Mucosa of descending colon (tissue), 3 donors: ENCODE data around the gene ABCC9. TPM values are rescaled to one million over a fixed set of nuclear protein-coding genes. Genes with fewer than 3 reads are reported as not detected.

Experiments
- ATAC-seq: fragments of 200-7000 bp; cut with Tn5 transposase; one replicate; pipeline ENCODE4 v1.9.1; 2020; ENCODE audit warnings: mild to moderate bottlenecking, moderate library complexity
- DNase-seq, 3 donors: peaks; one replicate each; pipeline ENCODE4 v3.0.0-alpha.2; 2020
- H3K36me3 ChIP-seq: fragments of 200-600 bp; one replicate; pipeline ENCODE4 v1.8.0; 2021; ENCODE audit warnings: low read depth, mild to moderate bottlenecking
- H3K4me1 ChIP-seq: fragments of 200-600 bp; one replicate; pipeline ENCODE4 v1.8.0; 2021; ENCODE audit warnings: low read depth, mild to moderate bottlenecking
- H3K4me3 ChIP-seq: fragments of 200-600 bp; one replicate; pipeline ENCODE4 v1.8.0; 2021; ENCODE audit warnings: mild to moderate bottlenecking
- H3K9me3 ChIP-seq: fragments of 200-600 bp; one replicate; pipeline ENCODE4 v1.8.0; 2021; ENCODE audit warnings: mild to moderate bottlenecking
- intact Hi-C, 2 donors: fragments of 100-400 bp; cut with DNase I in 1 of 2; cut with micrococcal nuclease in 1 of 2; formaldehyde crosslinking; loops; one replicate each; pipeline versions ENCODE4 v1.11.0 to v1.11.1; 2022; cut with DNase I, micrococcal nuclease
- total RNA-seq, 3 donors: library from RNA; stranded (reverse); fragmentation: NEBNext Ultra II Directional in 2 of 3; extraction: Animal tissue kit (Norgen Biotek cat#: 25700) in 2 of 3; gene quantifications; one replicate each; pipeline versions ENCODE4 v1.2.1 to v1.2.4, GENCODE V29; 2021 to 2023
- TF ChIP-seq, protein P1 (sequence below): fragments of 200-600 bp; IDR thresholded peaks from one replicate; pipeline ENCODE4 v1.8.0; 2022; ENCODE audit warnings: antibody characterized with exemption, mild to moderate bottlenecking
- donor health status: DM: no; HTN: no; CAD: no; lungs with moderate emphysema.
- donor health status: DM: no; HTN: no; CAD: no.
- donor health status: DM: no; HTN: yes; CAD: no.

ABCC9 gene
- total RNA-seq, 3 donors from 2014 or later, result 0.67 to 60.6 (median 7.3) TPM

DNA sequence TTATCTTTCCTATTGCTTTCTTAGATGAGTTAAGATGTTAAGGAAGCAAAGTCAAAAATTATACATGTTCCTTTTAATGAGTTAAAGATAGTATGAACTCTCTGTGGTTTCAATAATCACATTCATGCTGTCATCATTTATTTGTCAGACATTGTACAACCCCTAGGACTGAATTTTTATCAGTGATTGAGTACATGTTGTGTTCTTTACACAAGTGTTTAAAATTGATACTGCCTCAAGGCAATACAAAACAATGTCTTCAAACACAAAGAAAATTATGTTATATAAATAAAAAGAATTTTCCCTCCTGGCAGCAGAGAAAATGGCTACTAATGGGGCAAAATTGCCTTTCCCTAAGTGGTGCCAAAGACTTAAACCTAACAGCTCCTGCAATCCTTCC lies 132.1 kb downstream of the ABCC9 start:
- Histone ChIP-seq H3K9me3 (no peaks in the 10 kb centered on the region), H3K4me1 (no peaks in the 10 kb centered on the region), H3K36me3 (no peaks in the 10 kb centered on the region), H3K4me3 (no peak overlapping the region)
- ATAC-seq (no peak), DNase-seq (no peak)
- TF ChIP-seq, protein P1, sequence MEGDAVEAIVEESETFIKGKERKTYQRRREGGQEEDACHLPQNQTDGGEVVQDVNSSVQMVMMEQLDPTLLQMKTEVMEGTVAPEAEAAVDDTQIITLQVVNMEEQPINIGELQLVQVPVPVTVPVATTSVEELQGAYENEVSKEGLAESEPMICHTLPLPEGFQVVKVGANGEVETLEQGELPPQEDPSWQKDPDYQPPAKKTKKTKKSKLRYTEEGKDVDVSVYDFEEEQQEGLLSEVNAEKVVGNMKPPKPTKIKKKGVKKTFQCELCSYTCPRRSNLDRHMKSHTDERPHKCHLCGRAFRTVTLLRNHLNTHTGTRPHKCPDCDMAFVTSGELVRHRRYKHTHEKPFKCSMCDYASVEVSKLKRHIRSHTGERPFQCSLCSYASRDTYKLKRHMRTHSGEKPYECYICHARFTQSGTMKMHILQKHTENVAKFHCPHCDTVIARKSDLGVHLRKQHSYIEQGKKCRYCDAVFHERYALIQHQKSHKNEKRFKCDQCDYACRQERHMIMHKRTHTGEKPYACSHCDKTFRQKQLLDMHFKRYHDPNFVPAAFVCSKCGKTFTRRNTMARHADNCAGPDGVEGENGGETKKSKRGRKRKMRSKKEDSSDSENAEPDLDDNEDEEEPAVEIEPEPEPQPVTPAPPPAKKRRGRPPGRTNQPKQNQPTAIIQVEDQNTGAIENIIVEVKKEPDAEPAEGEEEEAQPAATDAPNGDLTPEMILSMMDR, result no peak
- intact Hi-C loops, result no loop called here

DNA sequence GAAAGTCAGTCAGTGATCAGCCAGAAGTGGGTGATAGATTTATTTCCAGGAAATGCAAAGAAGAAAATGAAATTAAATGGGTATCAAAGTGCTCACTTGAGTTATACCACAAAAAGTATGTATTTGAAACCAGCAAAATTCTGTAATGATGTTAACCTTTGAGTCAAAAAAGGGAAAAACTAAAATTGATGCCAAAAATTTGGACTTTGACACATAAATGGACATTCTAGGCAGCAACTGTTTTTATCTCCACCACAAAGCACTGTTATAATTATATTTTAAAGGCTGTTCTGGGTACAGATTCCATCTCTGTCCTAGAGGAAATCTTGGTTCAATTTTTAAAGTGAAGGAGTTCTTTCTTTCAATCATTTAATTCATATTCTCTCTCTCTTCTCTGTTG lies 135.0 kb downstream of the ABCC9 start:
- no peak for DNase-seq
- ATAC-seq, result no peak
- Histone ChIP-seq H3K9me3 (no peaks in the 10 kb centered on the region), H3K4me3 (no peak overlapping the region), H3K4me1 (no peaks in the 10 kb centered on the region), H3K36me3 (no peaks in the 10 kb centered on the region)
- intact Hi-C loops, result no loop called here
- TF ChIP-seq, protein P1, result no peak

DNA sequence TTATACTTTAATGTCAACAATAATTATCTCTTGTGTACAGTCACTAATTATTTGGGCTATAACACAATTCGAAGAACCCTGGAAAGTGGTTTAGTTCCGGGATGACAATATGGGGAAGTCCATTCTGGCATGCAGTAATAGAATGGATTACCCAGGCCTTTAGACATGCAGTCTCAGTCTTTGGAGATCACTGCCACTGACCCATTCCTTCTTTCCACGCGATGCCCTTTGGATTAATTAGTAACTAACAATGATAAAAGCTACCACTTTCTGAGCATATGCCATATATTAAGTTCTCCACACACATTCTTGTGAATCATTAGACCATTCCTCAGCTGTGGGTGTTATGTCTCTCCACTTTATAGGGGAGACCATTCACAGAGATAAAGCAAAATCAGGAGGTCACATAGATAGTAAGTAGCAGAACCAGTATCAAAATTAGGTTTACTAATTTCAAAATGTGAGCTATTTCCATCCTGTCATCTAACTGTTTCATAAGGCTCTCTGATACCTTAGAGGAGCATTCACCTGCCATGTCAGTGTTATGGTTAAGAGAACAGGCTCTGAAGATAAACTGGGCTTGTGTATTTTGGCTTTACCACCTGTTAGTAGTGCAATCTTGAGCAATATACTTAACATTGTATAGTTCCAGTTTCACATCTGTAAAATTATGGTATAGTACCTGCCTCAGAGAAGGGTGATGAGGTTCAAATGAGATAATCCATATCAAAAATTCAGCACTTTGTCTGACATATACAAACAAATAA lies 139.5 kb downstream of the ABCC9 start:
- no peaks in the 10 kb centered on the region for H3K9me3 ChIP-seq
- DNase-seq (no peak), ATAC-seq (peak; percentile 67)
- H3K36me3 ChIP-seq, result no peaks in the 10 kb centered on the region
- H3K4me1 ChIP-seq, result no peaks in the 10 kb centered on the region
- no peak overlapping the region for H3K4me3 ChIP-seq
- TF ChIP-seq, protein P1, result no peak
- intact Hi-C loops, result no loop called here

DNA sequence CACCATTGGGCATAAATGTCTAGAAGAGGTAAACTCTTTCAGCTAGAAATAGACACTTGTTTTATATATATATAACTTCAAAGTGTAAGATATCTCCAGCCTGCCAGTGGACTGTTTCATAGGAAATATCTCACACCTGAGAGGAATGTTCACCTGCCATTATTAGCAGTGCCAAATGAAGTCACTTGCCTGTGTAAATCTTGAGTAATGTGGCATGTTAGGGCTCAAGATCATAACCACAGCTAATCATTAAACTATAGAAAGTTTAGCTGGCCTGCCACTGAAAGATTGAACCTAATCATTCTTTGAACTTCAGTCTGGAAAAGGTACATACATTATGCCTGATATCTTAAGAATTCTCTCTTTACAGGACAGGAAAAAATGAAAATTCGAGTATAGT lies 141.2 kb downstream of the ABCC9 start:
- no peaks in the 10 kb centered on the region for H3K9me3 ChIP-seq
- no peaks in the 10 kb centered on the region for H3K36me3 ChIP-seq
- no peak overlapping the region for H3K4me3 ChIP-seq
- TF ChIP-seq, protein P1, result no peak
- DNase-seq (no peak), ATAC-seq (peak; percentile 63)
- intact Hi-C loops, result no loop called here
- no peaks in the 10 kb centered on the region for H3K4me1 ChIP-seq

DNA sequence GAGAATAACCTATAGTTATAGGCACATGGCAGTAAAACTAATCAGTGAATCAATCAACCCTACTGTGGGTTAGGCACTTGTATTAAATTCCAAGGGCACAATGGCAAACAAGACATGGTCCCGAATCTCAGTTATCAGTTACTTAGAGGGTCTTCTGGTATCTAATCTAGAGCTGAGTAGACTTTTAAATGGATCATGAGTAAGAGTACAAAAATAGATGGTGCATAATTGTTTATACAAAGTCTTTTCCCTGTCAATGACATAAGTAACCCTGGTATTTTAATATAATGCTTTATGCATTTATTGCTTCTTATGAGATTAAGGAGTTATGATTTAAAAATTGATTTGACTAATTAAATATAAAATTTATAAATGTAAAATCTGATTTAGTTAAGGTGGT lies 143.7 kb downstream of the ABCC9 start:
- H3K4me1 ChIP-seq, result no peaks in the 10 kb centered on the region
- DNase-seq (no peak), ATAC-seq (no peak)
- TF ChIP-seq, protein P1, result no peak
- intact Hi-C loops, result no loop called here
- H3K36me3 ChIP-seq, result no peaks in the 10 kb centered on the region
- H3K4me3 ChIP-seq, result no peak overlapping the region
- no peaks in the 10 kb centered on the region for H3K9me3 ChIP-seq
